Omental fat pad (tissue), 4 donors: ENCODE data around the gene MYO3A. TPM values are rescaled to one million over a fixed set of nuclear protein-coding genes. Genes with fewer than 3 reads are reported as not detected.

Source experiments
- ATAC-seq: fragments of 150-250 bp; one replicate; pipeline ENCODE4 v1.9.1; 2016; ENCODE audit warnings: mild to moderate bottlenecking, moderate library complexity; ENCODE audit not compliant: low FRiP score
- DNase-seq: peaks from one replicate; pipeline ENCODE4 v3.0.0-alpha.2; 2019; ENCODE audit warnings: low spot score
- total RNA-seq, 4 donors: library from RNA; depleted of rRNA; stranded (reverse); fragments of >200 nt; gene quantifications; one replicate each; pipeline ENCODE4 v1.1.0, GENCODE V29; 2016
- TF ChIP-seq, protein P1 (sequence below), 3 donors: fragments of 450-650 bp; IDR thresholded peaks; one replicate each; pipeline ENCODE4 v1.5.1; 2016 to 2017; ENCODE audit warnings: antibody characterized with exemption in 3 of 3, mild to moderate bottlenecking in 3 of 3, moderate library complexity in 2 of 3

Gene MYO3A
- total RNA-seq, 4 donors from 2014 or later = 0.32 to 1.6 (median 0.50) TPM; not detected in 1

DNA sequence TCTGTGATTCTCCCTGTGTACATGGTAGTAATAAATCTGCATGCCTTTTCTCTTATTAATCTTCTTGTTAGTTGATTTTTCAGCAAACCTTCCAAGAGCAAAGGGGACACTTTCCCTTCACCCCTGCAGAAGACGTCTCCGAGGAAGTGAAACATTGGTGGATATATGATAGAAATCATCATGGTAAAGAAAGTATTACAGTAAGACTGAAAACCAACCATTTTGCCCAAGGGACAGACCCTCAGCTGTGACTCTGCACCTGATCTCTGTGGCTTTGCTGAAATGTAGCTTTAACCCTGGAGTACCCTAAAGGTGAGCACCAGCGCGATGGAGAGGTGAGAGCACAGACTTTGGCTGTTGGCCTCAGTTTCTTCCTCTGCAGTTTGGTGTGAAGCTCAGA is 32.8 kb upstream of the MYO3A start:
- no peak for ATAC-seq
- no peak for DNase-seq
- TF ChIP-seq, protein P1, sequence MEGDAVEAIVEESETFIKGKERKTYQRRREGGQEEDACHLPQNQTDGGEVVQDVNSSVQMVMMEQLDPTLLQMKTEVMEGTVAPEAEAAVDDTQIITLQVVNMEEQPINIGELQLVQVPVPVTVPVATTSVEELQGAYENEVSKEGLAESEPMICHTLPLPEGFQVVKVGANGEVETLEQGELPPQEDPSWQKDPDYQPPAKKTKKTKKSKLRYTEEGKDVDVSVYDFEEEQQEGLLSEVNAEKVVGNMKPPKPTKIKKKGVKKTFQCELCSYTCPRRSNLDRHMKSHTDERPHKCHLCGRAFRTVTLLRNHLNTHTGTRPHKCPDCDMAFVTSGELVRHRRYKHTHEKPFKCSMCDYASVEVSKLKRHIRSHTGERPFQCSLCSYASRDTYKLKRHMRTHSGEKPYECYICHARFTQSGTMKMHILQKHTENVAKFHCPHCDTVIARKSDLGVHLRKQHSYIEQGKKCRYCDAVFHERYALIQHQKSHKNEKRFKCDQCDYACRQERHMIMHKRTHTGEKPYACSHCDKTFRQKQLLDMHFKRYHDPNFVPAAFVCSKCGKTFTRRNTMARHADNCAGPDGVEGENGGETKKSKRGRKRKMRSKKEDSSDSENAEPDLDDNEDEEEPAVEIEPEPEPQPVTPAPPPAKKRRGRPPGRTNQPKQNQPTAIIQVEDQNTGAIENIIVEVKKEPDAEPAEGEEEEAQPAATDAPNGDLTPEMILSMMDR (IDR thresholded peaks at IDR 0.05) = no peak

DNA sequence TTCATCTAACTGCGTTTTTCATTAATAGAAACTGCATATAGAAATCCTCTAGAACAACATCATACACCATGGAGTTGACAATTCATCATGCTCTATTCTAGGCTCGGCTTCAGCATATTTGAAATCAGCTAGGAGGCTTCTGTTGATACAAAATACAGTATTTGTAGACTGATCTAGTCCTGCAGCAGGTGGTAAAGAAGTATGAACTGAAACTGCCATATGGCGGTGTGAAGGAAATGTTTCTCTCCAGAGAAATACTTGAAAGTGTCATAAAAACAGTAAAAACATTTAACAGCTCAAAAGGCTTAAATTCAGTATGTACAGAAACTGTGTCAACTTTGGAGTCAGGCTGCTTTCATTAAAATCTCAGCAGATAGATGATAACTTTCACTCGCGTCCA is 32.0 kb upstream of the MYO3A start:
- DNase-seq = no peak
- ATAC-seq = no peak
- TF ChIP-seq, protein P1 (IDR thresholded peaks at IDR 0.05) = no peak

DNA sequence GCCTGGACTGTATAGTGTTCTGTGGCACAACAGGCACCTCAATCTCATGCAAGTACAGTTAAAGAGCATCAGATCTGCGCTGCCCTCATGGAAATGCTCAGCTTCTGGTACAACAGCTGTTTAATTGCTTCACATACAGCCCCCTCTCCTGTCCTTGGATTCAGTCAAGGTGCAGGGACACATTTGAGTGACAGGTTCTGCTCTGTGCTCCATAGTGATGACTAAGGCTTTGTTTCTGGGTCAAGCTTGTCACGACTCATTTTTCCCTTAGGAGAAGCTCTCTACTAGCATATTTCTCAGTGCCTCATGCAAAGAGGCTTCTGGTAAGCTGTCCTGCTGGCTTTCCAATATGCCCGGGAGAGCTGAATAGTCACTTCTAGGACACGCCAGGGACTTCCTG is 26.8 kb upstream of the MYO3A start:
- ATAC-seq (no peak), DNase-seq (no peak)
- TF ChIP-seq, protein P1 (IDR thresholded peaks at IDR 0.05) = no peak

DNA sequence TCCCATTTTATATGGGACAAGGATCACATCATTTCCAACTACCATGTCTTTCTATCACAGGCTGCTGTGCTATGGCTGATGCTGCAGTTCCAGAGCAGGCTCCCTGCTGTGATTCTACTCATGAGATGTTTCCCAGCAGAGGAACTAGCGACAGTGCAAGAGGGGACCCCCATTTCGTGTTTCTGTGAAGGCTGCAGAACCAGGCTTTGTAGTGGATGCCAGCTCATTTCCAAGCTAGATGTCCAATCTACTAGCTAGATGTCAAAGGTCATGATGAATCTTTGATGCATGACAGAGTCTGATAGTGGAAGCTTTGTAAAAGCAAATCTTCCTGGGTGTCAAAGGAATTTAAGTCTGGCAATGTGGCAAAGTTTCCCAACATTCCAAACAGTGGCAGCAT is 21.2 kb upstream of the MYO3A start:
- TF ChIP-seq, protein P1 (IDR thresholded peaks at IDR 0.05) = no peak
- DNase-seq (no peak), ATAC-seq (no peak)

DNA sequence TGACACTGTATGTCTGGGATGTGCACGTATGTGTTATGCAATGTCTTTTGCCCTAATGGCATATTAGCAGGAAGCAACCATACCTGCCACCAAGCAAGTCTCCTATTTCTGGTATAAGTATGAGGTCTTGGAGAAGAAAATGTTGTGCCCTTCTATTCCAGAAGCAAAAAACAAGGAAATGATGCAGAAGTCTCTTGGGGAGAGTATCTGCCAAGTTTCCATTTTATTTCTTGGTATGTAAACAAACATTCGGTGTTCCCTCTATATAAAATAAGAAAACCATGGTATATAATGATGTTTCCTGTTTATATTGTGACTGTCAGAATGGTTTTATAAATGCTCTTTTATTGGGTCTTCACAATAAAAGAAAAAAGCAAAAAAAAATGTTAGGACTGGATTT is 19.3 kb upstream of the MYO3A start:
- TF ChIP-seq, protein P1 (IDR thresholded peaks at IDR 0.05) = no peak
- ATAC-seq = no peak
- no peak for DNase-seq

DNA sequence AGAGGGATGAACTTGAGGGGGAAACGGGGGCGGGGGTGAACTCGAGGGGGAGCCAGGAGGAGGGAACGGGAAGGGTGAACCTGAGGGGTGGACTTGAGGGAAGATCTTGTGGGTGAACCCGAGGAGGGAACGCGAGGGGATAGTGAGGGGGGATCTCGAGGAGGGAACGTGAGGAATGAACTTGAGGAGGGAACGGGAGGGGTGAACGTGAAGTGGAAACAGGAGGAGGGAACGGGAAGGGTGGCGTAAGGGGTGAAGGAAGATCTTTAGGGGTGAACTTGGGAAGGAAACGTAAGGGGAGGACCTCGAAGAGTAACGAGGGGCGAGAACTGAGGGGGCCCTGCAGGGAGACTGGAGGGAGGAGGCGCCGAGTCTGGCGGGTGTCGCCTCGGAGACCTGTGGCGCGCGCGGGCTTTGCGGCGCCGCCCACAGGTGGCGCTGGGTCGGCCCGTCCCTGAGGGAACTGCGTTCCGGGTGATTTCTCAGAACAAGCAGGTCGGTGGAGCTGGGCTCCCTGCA is 651 bp downstream of the MYO3A start:
- ATAC-seq (peak; percentile 70), DNase-seq (no peak)
- TF ChIP-seq, protein P1 (IDR thresholded peaks at IDR 0.05) = no peak

DNA sequence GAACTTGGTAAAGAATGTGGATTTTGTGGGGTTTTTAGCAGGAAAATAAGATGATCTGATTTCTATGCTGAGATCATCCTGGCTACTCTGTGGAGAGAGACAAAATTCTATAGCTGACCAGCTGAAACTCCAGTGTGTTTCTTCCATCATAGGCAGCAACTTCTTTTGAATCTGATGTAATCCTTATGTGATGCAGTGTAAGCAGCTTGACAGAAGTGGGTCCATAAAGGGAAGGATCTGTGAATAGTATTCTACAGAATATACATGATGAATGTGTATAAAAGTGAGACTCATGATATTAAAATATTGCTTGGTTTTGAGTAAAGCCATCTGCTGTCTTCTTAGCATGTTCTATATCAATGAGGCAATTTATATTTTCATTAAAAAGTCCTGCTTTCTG is 4.4 kb downstream of the MYO3A start:
- ATAC-seq (no peak), DNase-seq (no peak)
- TF ChIP-seq, protein P1 (IDR thresholded peaks at IDR 0.05) = no peak
